ENCODE results near the gene TMEM63C. TPM values are rescaled to one million over a fixed set of nuclear protein-coding genes. Genes with fewer than 3 reads are reported as not detected.

Gene TMEM63C
- total RNA-seq, 4 donors from 2014 or later = 0.98 to 1.9 TPM; not detected in 2

GRCh38 chr14:77258566-77258965, 77.0 kb downstream of the TMEM63C start:
- TF ChIP-seq CTCF (IDR thresholded peaks at IDR 0.05) (no peak), POLR2A (IDR thresholded peaks at IDR 0.05) (no peak)

GRCh38 chr14:77259025-77259715, 77.6 kb downstream of the TMEM63C start:
- intact Hi-C loops (cut with DNase I; ENCODE audit: low total_unique reads) = no loop called here
- TF ChIP-seq POLR2A (IDR thresholded peaks at IDR 0.05) (no peak), CTCF (IDR thresholded peaks at IDR 0.05) (no peak)
- Histone ChIP-seq H3K36me3 (no peaks in the 10 kb centered on the region), H3K27me3 (no peaks in the 10 kb centered on the region), H3K27ac (no peak overlapping the region), H3K4me1 (no peaks in the 10 kb centered on the region), H3K9me3 (no peaks in the 10 kb centered on the region), H3K4me3 (no peak overlapping the region)
- DNase-seq = no peak

More at GRCh38 chr14:77258566-77258965, 77.0 kb downstream of the TMEM63C start:
- Histone ChIP-seq H3K27ac (no peak overlapping the region), H3K27me3 (no peaks in the 10 kb centered on the region), H3K36me3 (no peaks in the 10 kb centered on the region), H3K4me3 (no peak overlapping the region), H3K4me1 (no peaks in the 10 kb centered on the region), H3K9me3 (no peaks in the 10 kb centered on the region)
- intact Hi-C loops (cut with DNase I; ENCODE audit: low total_unique reads) = no loop called here
- DNase-seq = no peak

- TF ChIP-seq CTCF (IDR thresholded peaks at IDR 0.05) = no peak
- no peaks in the 10 kb centered on the region for H3K9me3 ChIP-seq
- no peak overlapping the region for H3K27ac ChIP-seq
- intact Hi-C loops (cut with DNase I; ENCODE audit: low total_unique reads) = no loop called here
- H3K36me3 ChIP-seq = no peaks in the 10 kb centered on the region
- no peaks in the 10 kb centered on the region for H3K4me1 ChIP-seq
- H3K4me3 ChIP-seq = no peak overlapping the region
- H3K27me3 ChIP-seq = no peaks in the 10 kb centered on the region
- DNase-seq = no peak
Observed at GRCh38 chr14:77260199-77260598, 78.6 kb downstream of the TMEM63C start.

GRCh38 chr14:77260631-77261030, 79.0 kb downstream of the TMEM63C start:
- Histone ChIP-seq H3K36me3 (no peaks in the 10 kb centered on the region), H3K27me3 (no peaks in the 10 kb centered on the region), H3K9me3 (no peaks in the 10 kb centered on the region), H3K4me3 (no peak overlapping the region), H3K27ac (no peak overlapping the region), H3K4me1 (no peaks in the 10 kb centered on the region)
- intact Hi-C loops (cut with DNase I; ENCODE audit: low total_unique reads) = no loop called here
- DNase-seq = no peak
- no peak for TF ChIP-seq POLR2A (IDR thresholded peaks at IDR 0.05)
- TF ChIP-seq CTCF (IDR thresholded peaks at IDR 0.05) = no peak

GRCh38 chr14:77264466-77265186, 83.0 kb downstream of the TMEM63C start:
- no peaks in the 10 kb centered on the region for H3K27me3 ChIP-seq
- no peak overlapping the region for H3K4me3 ChIP-seq
- H3K9me3 ChIP-seq = no peaks in the 10 kb centered on the region
- intact Hi-C loops (cut with DNase I; ENCODE audit: low total_unique reads) = no loop called here
- H3K27ac ChIP-seq = no peak overlapping the region
- no peak for DNase-seq
- H3K36me3 ChIP-seq = no peaks in the 10 kb centered on the region
- H3K4me1 ChIP-seq = no peaks in the 10 kb centered on the region
- TF ChIP-seq CTCF (IDR thresholded peaks at IDR 0.05) (no peak), POLR2A (IDR thresholded peaks at IDR 0.05) (no peak)
